Testis (tissue), 2 donors: ENCODE measurements around the gene PAN3.

Experiments
- POLR2A ChIP-seq: fragments of 450-650 bp; IDR thresholded peaks from one replicate; pipeline ENCODE4 v1.6.1; 2017; ENCODE audit warnings: antibody characterized with exemption, mild to moderate bottlenecking, moderate library complexity
- TF ChIP-seq, protein P1 (sequence below), 3 experiments: fragments of 450-650 bp in 2 of 3; fragments of 200-600 bp in 1 of 3; sonication (generic) in 1 of 3; IDR thresholded peaks; one replicate each; pipeline ENCODE4 v1.5.1; 2016 to 2019; ENCODE audit warnings: antibody characterized with exemption in 3 of 3, mild to moderate bottlenecking in 2 of 3, moderate library complexity in 1 of 3

DNA sequence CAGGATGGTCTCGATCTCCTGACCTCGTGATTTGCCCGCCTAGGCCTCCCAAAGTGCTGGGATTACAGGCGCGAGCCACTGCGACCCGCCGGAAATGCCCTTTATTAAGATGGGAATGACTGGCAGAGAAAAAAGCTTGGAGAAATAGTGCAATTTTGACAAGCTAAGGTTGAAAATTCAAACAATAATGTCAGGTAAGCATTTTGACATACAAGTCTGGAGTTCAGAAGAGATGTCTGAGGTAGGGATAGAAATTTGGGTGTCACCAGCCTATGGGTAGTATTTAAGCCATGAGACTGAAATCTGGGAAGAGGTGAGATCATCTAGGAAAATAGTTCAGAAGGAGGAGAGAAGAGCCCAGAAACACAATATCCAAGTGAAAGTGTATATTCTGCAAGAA lies 17.1 kb upstream of the PAN3 start:
- TF ChIP-seq, protein P1, sequence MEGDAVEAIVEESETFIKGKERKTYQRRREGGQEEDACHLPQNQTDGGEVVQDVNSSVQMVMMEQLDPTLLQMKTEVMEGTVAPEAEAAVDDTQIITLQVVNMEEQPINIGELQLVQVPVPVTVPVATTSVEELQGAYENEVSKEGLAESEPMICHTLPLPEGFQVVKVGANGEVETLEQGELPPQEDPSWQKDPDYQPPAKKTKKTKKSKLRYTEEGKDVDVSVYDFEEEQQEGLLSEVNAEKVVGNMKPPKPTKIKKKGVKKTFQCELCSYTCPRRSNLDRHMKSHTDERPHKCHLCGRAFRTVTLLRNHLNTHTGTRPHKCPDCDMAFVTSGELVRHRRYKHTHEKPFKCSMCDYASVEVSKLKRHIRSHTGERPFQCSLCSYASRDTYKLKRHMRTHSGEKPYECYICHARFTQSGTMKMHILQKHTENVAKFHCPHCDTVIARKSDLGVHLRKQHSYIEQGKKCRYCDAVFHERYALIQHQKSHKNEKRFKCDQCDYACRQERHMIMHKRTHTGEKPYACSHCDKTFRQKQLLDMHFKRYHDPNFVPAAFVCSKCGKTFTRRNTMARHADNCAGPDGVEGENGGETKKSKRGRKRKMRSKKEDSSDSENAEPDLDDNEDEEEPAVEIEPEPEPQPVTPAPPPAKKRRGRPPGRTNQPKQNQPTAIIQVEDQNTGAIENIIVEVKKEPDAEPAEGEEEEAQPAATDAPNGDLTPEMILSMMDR (IDR thresholded peaks at IDR 0.05) = no peak
- TF ChIP-seq POLR2A = no peak
